RKO (cell line): ENCODE data around the gene KYNU.
A peak's percentile ranks its signal among the peaks of the same experiment; 100 is the strongest.
"Not testable (repeated sequence)": the region's sequence is repeated elsewhere in the genome, so short reads cannot be mapped to it uniquely, and the experiment has no call there.

Experiments
- DNase-seq: peaks from one replicate; pipeline ENCODE4 v3.0.0-alpha.2; 2016; ENCODE audit warnings: low spot score

Gene KYNU

DNA sequence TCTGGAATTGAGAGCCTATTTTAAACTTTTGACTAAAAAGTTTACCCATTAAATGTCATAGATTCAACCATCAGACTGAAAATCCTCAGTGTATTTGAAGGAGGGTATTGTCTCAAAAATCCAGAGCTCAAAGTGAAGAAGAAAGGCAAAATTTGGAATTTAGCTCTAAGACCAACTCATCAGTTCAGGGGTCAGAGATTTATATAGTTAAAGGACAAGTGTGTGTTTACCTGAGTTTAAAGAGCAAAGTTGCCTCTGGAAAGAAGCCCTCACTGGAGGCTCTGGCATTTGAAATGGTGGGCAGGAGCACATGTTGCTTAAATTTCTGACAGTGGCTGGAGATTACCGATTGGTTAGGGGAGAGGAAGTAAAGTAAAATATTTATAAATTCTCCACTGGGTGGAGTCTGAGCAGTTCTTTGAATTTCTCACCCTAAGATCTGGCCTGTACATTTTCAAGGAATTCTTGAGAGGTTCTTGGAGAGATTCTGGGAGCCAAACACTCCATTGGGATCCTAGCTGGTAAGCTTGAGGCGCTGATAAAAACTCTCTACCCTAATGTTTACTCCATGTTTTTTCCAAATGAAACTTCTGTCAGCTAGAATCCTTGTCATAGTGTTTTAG is at the start of gene KYNU:
TSS of gene KYNU (plus strand) at position 449 of the 623 bp plus-strand sequence. CDS start 7,704 bp downstream, outside the sequence.
- DNase-seq = peak; percentile 7

DNA sequence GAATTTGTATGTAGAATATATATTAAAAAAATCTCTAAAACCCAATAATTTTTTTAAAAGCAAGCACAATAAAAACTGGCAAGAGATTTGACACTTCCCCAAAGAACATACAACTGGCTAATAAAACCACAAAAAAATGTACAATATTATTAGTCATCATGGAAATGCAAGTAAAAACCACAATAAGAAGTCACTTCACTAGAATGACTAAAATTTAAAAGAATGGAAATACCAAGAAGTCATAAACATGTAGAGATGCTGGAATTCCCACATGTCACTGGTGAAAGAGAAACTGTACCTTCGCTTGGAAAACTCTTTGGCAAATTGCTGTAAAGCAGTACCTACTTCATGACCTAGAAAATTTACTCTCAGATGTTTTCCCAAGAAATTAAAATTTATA is 43.4 kb upstream of the KYNU start:
- no peak for DNase-seq

DNA sequence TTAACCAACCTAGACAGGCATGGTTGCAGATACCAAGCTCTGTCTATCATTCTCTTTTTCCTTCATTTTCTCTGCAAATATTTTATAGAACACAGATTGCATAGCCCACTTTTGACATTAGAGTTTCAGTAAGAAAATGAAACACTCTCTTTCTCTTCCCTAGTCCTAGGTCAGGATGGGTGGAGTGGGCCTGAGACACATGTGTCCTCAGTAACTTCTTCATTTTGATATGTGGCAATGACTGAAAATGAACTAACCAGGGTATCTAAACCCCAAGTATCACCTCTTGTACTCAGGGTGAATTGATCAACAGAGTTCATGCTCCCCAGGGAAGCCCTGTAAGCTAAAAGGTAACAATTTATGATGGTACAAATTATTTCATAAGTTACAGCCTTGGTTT is 37.0 kb upstream of the KYNU start:
- DNase-seq = no peak

DNA sequence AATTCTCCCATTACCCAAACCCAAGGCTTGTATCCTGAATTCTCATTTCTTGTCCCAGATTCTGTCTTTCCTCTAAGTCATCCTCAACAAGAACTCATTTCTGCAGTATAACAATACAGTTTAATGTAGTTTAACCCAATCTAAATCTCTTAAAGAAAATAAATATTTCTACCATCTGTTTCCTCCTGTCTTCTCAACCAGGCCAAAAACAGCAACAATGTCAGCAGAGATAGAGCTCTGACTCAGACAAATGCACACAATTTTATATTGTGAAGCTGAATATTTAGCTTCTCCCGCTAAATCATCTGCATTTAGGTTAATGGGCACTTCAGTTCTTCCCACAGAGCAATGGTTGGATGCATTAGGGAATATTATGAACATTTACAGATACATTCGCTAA is 35.7 kb upstream of the KYNU start:
- DNase-seq = no peak

DNA sequence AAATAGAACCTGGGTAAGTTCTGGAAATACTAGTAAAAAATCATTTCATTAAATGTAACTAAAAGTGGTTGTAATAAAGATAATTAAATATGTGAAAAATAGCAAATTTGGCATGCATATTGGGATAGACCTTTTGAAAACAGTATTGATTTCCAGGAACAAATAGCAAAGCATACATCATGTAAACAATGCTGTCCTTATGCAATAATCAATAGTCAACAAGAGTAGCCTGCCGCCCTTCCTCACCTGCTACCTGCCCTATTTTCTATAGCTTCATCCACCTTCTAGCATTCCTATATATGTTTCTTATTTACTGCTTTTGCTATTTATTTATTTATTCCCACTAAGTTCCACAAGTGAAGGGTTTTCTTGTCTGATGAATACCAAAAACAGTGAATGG is 35.1 kb upstream of the KYNU start:
- no peak for DNase-seq

DNA sequence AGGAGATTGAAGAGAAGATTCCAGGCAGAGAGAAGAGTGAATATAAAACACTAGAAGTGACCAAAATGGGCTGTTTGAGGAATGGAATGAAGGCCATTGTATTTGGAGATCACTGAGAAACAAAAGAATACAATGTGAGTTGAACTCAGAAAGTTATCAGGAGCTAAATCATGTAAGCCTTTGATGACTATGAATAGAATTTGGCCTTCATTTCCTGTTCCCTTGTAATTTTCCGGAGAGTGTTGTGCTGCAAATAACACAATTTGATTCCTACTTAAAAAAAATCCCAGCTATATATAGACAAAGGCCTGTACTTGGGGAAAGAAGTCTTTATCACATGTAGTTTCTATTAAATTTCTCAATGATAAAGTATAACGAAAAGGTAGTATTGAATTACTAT is 33.7 kb upstream of the KYNU start:
- DNase-seq = no peak

DNA sequence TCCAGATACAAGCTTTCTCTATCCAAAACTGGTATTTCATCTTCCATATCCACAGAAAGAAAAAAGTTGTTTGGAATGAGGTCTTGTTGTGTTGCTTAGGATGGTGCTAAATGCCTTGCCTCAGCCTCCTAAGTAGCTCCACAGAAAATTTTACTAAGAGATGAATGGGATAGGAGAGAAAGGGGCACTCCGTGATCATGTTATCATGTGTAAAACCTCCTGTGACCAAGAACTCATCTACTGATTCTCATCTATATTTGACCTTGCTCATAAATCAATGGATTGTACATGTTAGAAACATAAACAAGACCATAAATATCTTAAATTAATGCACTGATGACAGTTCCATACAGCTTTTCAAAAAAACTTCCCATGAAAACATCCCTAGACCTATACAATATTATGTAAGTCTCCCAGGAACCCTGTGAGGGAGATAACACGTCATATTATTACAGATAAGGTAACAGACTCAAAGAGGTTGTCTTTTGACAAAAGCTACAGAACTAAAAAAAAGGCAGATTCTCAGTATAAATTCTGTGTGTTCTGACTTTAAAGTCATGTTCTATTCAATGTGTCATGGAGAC is 29.3 kb upstream of the KYNU start:
- no peak for DNase-seq

DNA sequence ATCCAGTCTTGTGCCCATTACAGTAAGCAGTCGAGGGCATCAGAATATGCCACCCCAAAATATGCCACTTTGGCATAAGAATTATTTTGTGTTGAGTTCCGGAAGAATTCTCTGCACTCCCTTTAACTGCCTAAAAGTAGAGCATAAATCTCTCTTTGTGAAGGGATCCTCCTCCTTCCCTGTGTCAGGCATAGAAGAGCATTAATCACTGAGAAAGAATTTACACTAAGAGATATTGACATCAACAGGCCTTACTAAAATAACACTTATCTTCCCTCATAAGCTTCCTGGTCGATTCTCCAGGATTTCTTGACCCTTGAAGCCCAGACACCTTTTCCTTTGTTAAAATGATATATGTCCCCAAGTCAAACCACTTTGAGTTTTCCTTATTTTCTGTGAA is 27.6 kb upstream of the KYNU start:
- no peak for DNase-seq

DNA sequence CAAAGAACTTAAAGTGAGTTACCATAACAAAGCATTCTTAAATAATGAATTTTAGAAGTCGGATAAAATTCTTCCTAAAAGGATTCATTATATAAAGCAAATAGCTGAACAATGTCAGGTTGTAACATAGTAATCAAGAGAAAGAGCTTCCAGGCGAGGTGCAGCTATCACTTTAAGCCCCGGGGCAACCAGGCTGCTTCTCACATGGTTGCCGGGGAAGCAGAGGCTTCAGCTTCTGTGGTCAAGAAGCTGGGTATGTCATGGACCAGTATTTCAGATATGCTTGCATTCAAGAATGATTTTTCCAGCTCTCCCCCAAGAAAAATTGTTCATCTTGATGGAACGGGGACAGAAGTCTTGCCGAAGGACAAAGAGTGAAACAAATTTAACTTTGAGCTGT is 23.6 kb upstream of the KYNU start:
- DNase-seq = no peak

DNA sequence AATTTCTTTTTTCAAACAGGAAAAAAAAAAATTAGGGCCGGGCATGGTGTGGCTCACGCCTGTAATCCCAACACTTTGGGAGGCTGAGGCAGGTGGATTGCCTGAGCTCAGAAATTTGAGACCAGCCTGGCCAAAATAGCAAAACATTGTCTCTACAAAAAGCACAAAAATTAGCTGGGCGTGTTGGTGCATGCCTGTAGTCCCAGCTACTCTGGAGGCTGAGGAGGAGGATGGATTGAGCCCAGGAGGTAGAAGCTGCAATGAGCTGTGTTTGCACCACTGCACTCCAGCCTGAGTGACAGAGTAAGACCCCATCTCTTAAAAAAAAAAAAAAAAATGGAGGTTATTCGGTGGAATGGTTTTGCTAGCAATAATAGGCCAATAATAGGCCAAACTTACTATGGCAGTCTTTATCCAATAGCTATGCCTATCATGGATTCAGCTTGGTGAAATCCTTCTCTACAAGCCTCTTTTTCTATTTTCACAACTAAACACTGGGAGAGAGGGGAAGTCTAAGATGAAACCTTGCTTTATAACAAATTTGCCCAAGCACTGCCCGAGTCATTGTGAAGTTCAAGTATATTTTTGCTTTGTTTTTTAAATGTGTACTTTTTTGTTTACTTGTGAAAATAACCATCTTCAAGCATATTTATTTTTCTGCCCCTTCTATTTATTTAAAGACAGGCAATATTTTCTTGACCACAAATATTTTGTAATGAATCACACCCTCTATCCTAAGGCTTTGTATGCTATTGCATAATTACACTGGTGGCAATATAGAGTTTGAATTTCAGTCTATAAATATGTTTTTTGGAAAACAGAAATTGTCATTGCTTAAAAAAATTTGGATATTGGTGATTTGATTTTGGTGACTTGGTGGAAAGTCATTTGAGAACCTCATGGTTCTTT is 20.0 kb upstream of the KYNU start:
- no peak for DNase-seq

DNA sequence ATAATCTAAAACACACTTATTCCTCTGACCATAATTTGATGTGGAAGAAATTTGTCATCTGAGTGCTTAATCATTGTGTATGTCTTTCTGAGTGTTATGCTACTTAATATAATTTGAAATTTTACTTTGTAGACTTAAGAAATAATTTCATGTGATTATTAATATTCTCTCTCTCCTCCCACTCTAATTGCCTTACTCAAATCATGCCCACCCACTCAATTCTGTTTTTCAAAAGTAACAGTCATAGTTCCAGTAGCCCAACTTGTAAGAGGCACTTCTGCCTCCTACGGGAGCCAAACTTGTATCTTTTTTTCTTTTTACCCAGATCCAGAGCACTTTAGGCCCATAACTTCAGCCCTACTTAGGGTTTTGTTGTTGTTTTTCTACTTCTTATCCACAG is 18.5 kb upstream of the KYNU start:
- DNase-seq = no peak

DNA sequence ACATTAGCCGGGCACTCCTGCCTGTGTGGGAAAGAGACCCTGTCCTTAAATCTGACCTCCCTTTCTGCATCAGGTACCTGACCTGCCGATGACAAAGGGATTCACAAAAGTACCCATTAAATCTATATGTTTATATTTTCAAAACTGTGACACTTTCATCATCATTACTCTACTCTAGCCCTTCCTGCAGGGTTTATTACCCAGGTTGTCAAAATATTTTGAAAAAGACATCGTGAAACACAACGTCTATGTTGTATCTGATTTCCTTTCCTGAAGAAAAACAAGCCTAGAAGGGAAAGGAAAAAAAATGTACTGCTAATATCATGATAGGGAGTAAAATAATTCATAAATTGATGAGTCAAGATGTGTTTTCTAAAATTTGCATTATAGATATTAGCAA is 15.2 kb upstream of the KYNU start:
- no peak for DNase-seq

DNA sequence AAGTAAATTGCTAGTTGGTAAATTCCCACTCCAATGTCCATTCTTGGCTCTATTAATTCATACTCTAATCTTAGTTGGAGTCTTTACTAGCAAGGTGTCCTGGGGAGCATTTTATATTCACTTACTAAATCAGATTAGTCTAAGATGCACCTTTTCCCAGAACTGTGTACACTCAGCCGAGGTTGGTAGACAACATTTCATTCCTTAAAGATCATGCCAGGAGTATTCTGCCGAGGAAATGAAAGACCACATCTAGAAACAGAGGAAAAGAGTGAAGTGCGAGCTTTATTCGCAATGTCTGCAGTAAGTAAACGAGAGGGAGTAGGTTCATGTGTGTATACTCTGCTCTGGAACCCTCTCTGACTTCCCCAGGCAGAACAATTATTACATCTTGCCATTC is 14.6 kb upstream of the KYNU start:
- no peak for DNase-seq

DNA sequence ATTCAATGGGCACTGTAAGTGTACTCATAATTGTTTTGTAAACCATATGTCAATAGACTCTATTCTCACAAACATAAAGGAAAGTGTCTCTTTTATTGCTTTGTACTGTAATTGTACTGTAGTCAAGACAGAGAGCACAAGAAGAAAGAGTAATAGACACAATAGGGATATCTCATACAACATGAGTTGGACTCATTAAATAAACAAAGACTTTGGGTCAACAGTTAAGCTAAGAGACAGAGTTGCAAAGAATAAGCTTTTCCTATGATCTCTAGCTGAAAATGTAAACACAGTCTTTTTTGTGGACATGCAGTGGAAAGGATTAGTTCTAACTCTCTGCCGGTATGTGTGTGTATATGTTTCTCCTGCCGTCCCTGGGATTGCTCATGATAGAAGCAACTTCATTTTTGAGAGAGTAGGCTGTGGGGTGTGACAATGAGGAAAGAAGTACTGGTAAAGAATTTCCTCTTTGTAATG is 13.9 kb upstream of the KYNU start:
- DNase-seq = no peak

DNA sequence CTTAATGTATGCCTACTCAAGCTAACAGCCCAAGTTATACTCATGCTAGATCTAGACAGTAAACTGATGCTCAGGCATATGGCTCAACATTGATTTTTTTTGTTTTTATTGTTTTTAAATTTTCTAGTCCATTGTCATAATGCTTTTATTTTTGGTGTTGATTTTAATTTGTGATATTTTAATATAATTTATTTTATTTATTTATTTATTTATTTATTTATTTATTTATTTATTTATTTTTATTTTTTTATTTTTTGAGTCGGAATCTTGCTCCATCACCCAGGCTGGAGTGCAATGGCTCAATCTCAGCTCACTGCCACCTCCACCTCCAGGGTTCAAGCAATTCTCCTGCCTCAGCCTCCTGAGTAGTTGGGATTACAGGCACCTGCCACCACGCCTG is 12.9 kb upstream of the KYNU start:
- DNase-seq = not testable (repeated sequence)

DNA sequence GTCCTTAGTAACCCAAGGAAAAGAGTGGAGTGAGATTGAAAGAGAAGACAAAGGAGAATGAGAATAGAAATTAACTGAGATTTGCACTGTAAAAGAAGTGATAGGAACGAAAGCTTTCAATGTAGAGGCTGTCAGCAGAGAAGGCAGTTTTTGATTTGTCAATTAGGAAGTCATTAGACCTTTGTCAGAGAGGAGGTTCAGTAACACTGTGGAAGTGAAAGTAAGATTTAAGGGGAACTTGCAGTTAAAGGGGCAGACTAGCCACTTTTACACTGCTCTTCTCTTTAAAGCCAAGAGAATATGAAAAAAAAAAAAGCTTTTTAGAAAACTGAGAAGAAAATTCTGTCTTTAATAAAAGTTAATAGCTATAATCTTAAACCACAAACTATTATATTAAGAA is 11.5 kb upstream of the KYNU start:
- DNase-seq = no peak

DNA sequence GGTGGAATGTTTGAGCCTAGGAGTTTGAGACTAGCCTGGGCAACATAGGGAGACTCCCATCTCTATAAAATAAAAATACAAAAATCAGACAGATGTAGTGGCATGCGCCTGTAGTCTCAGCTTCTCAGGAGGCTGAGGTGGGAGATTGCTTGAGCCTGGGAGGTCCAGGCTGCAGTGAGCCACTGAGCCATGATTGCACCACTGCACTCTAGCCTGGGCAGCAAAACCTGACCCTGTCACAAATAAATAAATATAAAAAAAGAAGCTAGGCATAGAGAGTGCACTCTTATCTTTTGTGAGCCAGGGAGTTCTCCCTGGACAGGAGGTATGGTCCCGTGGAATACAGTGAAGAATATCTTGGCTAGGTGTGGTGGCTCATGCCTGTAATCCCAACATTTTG is 11.0 kb upstream of the KYNU start:
- DNase-seq = no peak

DNA sequence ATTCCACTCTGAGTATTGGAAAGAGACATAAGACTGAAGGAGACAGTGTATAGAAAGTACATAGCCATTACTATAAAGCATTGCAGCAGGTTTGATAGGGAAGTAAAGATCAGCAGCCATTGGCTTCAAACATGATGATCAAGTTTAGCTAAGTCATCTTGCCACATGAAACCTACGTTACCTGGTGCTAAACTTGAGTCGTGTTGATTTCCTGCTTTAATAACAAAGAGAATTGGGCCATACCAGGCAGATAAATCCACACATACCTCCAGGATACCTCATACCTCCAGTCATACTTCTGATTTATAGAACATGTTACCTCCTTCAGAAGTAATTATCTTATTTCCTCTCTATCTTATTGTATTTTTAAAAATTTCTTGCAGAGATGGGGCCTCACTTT is 10.3 kb upstream of the KYNU start:
- no peak for DNase-seq

DNA sequence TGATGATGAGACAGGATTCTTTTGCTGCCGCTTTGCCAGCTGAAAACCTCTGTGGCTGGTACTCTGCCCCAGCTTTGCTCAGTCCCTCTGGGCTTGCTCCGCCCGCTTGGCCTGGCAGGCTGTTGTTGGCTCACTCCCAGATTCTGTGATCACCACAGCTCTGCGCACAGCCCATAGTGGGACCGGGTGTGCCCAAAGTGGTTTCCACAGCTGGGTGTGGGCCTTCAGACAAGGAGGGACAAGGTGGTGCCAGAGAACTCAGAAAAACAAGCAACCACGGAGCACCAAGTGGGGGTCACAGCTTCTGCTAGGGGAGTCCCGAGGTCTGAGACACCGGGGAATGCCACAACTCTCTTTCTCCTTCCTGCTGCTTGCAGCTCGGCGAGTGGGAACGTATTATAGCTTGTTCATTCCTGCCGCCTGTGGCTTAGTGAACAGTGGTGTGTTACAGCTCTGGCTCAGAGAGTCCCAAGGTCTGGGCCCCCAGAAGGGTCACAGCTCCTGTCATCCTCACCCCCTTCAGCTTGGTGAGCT is 9.2 kb upstream of the KYNU start:
- DNase-seq = no peak

DNA sequence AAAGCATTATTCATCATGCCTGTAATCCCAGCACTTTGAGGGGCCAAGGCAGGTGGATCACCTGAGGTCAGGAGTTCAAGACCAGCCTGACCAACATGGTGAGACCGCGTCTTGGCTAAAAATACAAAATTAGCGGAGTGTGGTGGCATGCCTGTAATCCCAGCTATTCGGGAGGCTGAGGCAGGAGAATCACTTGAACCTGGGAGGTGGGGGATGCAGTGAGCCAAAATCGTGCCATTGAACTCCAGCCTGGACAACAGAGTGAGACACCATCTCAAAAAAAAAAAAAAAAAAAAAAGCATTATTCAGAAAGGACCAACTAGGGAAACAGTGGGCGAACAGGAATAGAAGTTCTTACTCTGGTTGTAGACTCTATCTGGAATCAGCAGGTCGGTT is 8.4 kb upstream of the KYNU start:
- DNase-seq = not testable (repeated sequence)

DNA sequence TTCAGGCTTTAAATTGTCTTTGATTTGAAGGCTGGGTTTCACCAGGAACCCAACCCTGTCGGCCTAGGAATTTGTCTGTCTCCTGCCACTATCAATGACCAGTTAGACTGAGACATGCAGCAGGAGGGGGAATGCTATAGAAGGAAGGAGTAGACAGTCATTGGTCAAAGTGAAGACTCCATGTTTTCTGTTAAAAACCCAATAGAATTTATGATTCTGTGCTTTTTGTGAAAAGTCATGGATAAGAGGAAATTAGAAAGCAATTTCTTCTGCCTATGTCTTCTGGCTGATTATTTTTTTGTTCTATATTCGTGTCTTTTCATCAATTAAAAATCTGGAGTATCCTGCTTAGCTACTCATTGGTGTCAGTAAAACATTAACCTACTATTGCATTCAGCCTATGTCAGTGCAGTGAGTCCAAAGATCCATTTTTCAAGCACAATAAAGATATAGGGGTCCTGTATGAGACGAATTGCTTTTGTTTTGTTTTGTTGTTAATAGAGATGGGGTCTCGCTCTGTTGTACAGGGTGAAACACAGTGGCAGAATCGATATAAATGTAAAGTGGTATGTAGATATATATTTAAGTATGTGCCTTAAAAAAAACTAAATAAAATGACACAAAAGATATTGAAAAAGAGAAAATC is 7.9 kb upstream of the KYNU start:
- DNase-seq = no peak

DNA sequence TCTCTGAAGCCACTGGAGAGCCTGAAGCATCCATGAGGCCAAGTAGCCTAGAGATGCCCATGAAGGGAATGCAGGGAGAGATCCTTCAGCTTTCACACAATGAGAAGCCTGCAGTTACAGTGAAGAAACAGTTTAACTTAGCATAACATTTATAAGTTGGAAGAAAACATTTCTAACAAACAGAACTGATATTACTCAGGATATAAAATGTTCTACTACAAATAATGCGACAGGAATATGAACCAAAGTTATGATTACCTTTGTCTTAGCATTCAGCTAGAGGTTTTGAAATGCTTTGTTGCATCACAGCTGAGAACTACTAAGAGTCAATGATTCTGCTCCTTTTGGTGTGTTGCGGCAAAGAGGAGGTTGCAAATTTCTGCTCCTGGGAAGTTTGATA is 6.9 kb upstream of the KYNU start:
- no peak for DNase-seq
